Measurements from ENCODE around the gene SESTD1.
"Not testable (repeated sequence)": the region's sequence is repeated elsewhere in the genome, so short reads cannot be mapped to it uniquely, and the experiment has no call there.

The SESTD1 gene

GRCh38 chr2:179096090-179096489, 168.5 kb downstream of the SESTD1 start:
- DNase-seq, result no peak

GRCh38 chr2:179092912-179093311, 171.7 kb downstream of the SESTD1 start:
- DNase-seq, result not testable (repeated sequence)

- no peak for DNase-seq
Measured at GRCh38 chr2:179082697-179083096, 181.9 kb downstream of the SESTD1 start.

- no peak for DNase-seq
Measured at GRCh38 chr2:179081954-179082353, 182.7 kb downstream of the SESTD1 start.

- DNase-seq, result no peak
Measured at GRCh38 chr2:179072527-179072926, 192.1 kb downstream of the SESTD1 start.

- DNase-seq, result no peak
Measured at GRCh38 chr2:179071810-179072355, 192.7 kb downstream of the SESTD1 start.

- DNase-seq, result no peak
Measured at GRCh38 chr2:179070895-179071294, 193.7 kb downstream of the SESTD1 start.

GRCh38 chr2:179069685-179070084, 194.9 kb downstream of the SESTD1 start:
- no peak for DNase-seq

GRCh38 chr2:179068991-179069643, 195.5 kb downstream of the SESTD1 start:
- no peak for DNase-seq

- no peak for DNase-seq
Measured at GRCh38 chr2:179059026-179059700, 205.5 kb downstream of the SESTD1 start.

- DNase-seq, result no peak
Measured at GRCh38 chr2:179057737-179058136, 206.9 kb downstream of the SESTD1 start.

- DNase-seq, result not testable (repeated sequence)
Measured at GRCh38 chr2:179053568-179053967, 211.1 kb downstream of the SESTD1 start.

All from DMS 273 treated with DMSO at 0.1 percent for 48 hours (cell line).